ENCODE results near the gene CDH4.

GRCh38 chr20:61437280-61438206 is 185.5 kb downstream of the CDH4 start:
- TF ChIP-seq, protein P1, sequence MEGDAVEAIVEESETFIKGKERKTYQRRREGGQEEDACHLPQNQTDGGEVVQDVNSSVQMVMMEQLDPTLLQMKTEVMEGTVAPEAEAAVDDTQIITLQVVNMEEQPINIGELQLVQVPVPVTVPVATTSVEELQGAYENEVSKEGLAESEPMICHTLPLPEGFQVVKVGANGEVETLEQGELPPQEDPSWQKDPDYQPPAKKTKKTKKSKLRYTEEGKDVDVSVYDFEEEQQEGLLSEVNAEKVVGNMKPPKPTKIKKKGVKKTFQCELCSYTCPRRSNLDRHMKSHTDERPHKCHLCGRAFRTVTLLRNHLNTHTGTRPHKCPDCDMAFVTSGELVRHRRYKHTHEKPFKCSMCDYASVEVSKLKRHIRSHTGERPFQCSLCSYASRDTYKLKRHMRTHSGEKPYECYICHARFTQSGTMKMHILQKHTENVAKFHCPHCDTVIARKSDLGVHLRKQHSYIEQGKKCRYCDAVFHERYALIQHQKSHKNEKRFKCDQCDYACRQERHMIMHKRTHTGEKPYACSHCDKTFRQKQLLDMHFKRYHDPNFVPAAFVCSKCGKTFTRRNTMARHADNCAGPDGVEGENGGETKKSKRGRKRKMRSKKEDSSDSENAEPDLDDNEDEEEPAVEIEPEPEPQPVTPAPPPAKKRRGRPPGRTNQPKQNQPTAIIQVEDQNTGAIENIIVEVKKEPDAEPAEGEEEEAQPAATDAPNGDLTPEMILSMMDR (IDR thresholded peaks at IDR 0.05): no peak
- no peak for TF ChIP-seq POLR2AphosphoS5 (IDR thresholded peaks at IDR 0.05)
- no peak for TF ChIP-seq POLR2A (IDR thresholded peaks at IDR 0.05)
